HK-2 (cell line): ENCODE data around the gene DOK3.

Source experiments
- DNase-seq: peaks from one replicate; pipeline ENCODE4 v3.0.0-alpha.2; 2018; ENCODE audit not compliant: unreplicated experiment

Gene DOK3

GRCh38 chr5:177512736-177513380 is 3.2 kb upstream of the DOK3 start:
- DNase-seq: no peak

GRCh38 chr5:177511796-177512675 is 2.4 kb upstream of the DOK3 start:
- DNase-seq: no peak

- no peak for DNase-seq
These were observed 1.6 kb upstream of the DOK3 start for GRCh38 chr5:177511181-177511580.

GRCh38 chr5:177510567-177511053 is 984 bp upstream of the DOK3 start:
- DNase-seq: no peak

GRCh38 chr5:177509991-177510566 is 453 bp upstream of the DOK3 start:
- DNase-seq: no peak

- no peak for DNase-seq
These were observed 789 bp downstream of the DOK3 start for GRCh38 chr5:177508837-177509236.

GRCh38 chr5:177508221-177508611 is 1.4 kb downstream of the DOK3 start:
- DNase-seq: no peak

- no peak for DNase-seq
These were observed 1.9 kb downstream of the DOK3 start for GRCh38 chr5:177507596-177508220.

GRCh38 chr5:177507165-177507564 is 2.5 kb downstream of the DOK3 start:
- DNase-seq: no peak

GRCh38 chr5:177505075-177505474 is 4.6 kb downstream of the DOK3 start:
- DNase-seq: no peak

GRCh38 chr5:177504086-177505056 is 5.3 kb downstream of the DOK3 start:
- DNase-seq: no peak

- no peak for DNase-seq
These were observed 6.1 kb downstream of the DOK3 start for GRCh38 chr5:177503351-177504085.

- no peak for DNase-seq
These were observed 6.7 kb downstream of the DOK3 start for GRCh38 chr5:177502886-177503285.

- no peak for DNase-seq
These were observed 7.5 kb downstream of the DOK3 start for GRCh38 chr5:177501874-177502678.

- peak; percentile 80 for DNase-seq
These were observed 8.7 kb downstream of the DOK3 start for GRCh38 chr5:177500685-177501522.

- no peak for DNase-seq
These were observed 9.8 kb downstream of the DOK3 start for GRCh38 chr5:177499842-177500241.

- DNase-seq: no peak
These were observed 11.4 kb downstream of the DOK3 start for GRCh38 chr5:177498013-177498787.
